Trophoblast cell (in vitro differentiated cells and primary cell): Measurements from ENCODE around the gene NUDT16L1.
A peak's percentile ranks its signal among the peaks of the same experiment; 100 is the strongest.

Experiments
- DNase-seq, 2 donors: peaks; one replicate each; pipeline ENCODE4 v3.0.0-alpha.2; 2016
- H2AFZ ChIP-seq: 2 replicates; pipeline ENCODE4 v1.6.1; 2013; ENCODE audit warnings: low read length, moderate library complexity, mild to moderate bottlenecking; ENCODE audit not compliant: insufficient read depth, poor library complexity
- H2AK5ac ChIP-seq: 2 replicates; pipeline ENCODE4 v1.6.1; 2013; ENCODE audit warnings: mild to moderate bottlenecking, low read length
- H2BK120ac ChIP-seq: 2 replicates; pipeline ENCODE4 v1.6.1; 2013; ENCODE audit warnings: low read length, mild to moderate bottlenecking, moderate library complexity; ENCODE audit not compliant: insufficient read depth, poor library complexity
- H2BK12ac ChIP-seq: 2 replicates; pipeline ENCODE4 v1.6.1; 2013; ENCODE audit warnings: mild to moderate bottlenecking, low read length, moderate library complexity
- H2BK5ac ChIP-seq: 2 replicates; pipeline ENCODE4 v1.6.1; 2013; ENCODE audit warnings: low read length, low read depth, moderate library complexity, mild to moderate bottlenecking; ENCODE audit not compliant: poor library complexity
- H3K14ac ChIP-seq: 2 replicates; pipeline ENCODE4 v1.6.1; 2013; ENCODE audit warnings: mild to moderate bottlenecking, low read length
- H3K18ac ChIP-seq: 2 replicates; pipeline ENCODE4 v1.6.1; 2013; ENCODE audit warnings: mild to moderate bottlenecking, low read length
- H3K23ac ChIP-seq: 2 replicates; pipeline ENCODE4 v1.6.1; 2013; ENCODE audit warnings: low read length
- H3K27ac ChIP-seq: 2 replicates; pipeline ENCODE4 v1.5.1; 2013; ENCODE audit warnings: low read depth, mild to moderate bottlenecking, inconsistent platforms, low read length, moderate library complexity
- H3K27me3 ChIP-seq: 2 replicates; pipeline ENCODE4 v1.6.1; 2013; ENCODE audit warnings: inconsistent platforms, mild to moderate bottlenecking, low read length, moderate library complexity; ENCODE audit not compliant: insufficient read depth
- H3K36me3 ChIP-seq, 2 experiments: 1 replicate in 1 of 2; 2 replicates in 1 of 2; pipeline ENCODE4 v1.6.1; 2013; ENCODE audit warnings: low read length in 2 of 2, mild to moderate bottlenecking in 2 of 2, moderate library complexity in 1 of 2; ENCODE audit not compliant: insufficient read depth in 2 of 2, control insufficient read depth in 1 of 2
- H3K4ac ChIP-seq: 2 replicates; pipeline ENCODE4 v1.6.1; 2013; ENCODE audit warnings: low read depth, mild to moderate bottlenecking, low read length, moderate library complexity
- H3K4me1 ChIP-seq, 2 experiments: 1 replicate in 1 of 2; 2 replicates in 1 of 2; pipeline ENCODE4 v1.6.1; 2013; ENCODE audit warnings: low read length in 2 of 2, mild to moderate bottlenecking in 2 of 2, moderate library complexity in 1 of 2; ENCODE audit not compliant: insufficient read depth in 2 of 2, control insufficient read depth in 1 of 2
- H3K4me2 ChIP-seq: 2 replicates; pipeline ENCODE4 v1.6.1; 2013; ENCODE audit warnings: inconsistent platforms, mild to moderate bottlenecking, low read length, moderate library complexity
- H3K4me3 ChIP-seq: 2 replicates; pipeline ENCODE4 v1.5.1; 2013; ENCODE audit warnings: mild to moderate bottlenecking, low read depth, low read length, inconsistent platforms
- H3K79me1 ChIP-seq: one replicate; pipeline ENCODE4 v1.6.1; 2013; ENCODE audit warnings: low read length
- H3K79me2 ChIP-seq: 2 replicates; pipeline ENCODE4 v1.6.1; 2013; ENCODE audit warnings: low read length, mild to moderate bottlenecking; ENCODE audit not compliant: control insufficient read depth, insufficient read depth, poor library complexity
- H3K9ac ChIP-seq: 2 replicates; pipeline ENCODE4 v1.6.1; 2013; ENCODE audit warnings: mild to moderate bottlenecking, low read length
- H3K9me3 ChIP-seq: 2 replicates; pipeline ENCODE4 v1.6.1; 2013; ENCODE audit warnings: low read depth, mild to moderate bottlenecking, control low read depth, inconsistent platforms, low read length; ENCODE audit not compliant: insufficient read depth
- H4K12ac ChIP-seq: 2 replicates; pipeline ENCODE4 v1.6.1; 2013; ENCODE audit warnings: low read depth, mild to moderate bottlenecking, low read length, moderate library complexity
- H4K8ac ChIP-seq: 2 replicates; pipeline ENCODE4 v1.6.1; 2013; ENCODE audit warnings: low read depth, mild to moderate bottlenecking, low read length, moderate library complexity
- H4K91ac ChIP-seq: one replicate; pipeline ENCODE4 v1.6.1; 2013; ENCODE audit warnings: low read depth, mild to moderate bottlenecking, low read length, moderate library complexity
- whole genome bisulfite sequencing: extraction: QIAGEN DNeasy Blood & Tissue Kit; methylation state at CpG from one replicate; pipeline ENCODE4 v1.1.7; 2013; ENCODE audit warnings: missing lambda C conversion rate; ENCODE audit not compliant: insufficient read length, insufficient coverage; ENCODE audit errors: extremely low coverage; 5-methylcytosine and 5-hydroxymethylcytosine counted together

The NUDT16L1 gene

GRCh38 chr16:4684058-4684715 is 9.2 kb upstream of the NUDT16L1 start:
- Histone ChIP-seq H3K4me2 (no peak overlapping the region), H3K18ac (no peak overlapping the region), H3K9me3 (no peaks in the 10 kb centered on the region), H3K27me3 (no peaks in the 10 kb centered on the region), H3K23ac (no peak overlapping the region), H3K4me1 (peaks cover 10 to 12% of the 10 kb centered on the region in 2 experiments), H2AK5ac (no peak overlapping the region), H2AFZ (no peak overlapping the region), H3K79me2 (peaks cover 2% of the 10 kb centered on the region), H2BK120ac (no peak overlapping the region), H3K4ac (no peak overlapping the region), H3K79me1 (peaks cover 3% of the 10 kb centered on the region), H4K8ac (no peak overlapping the region), H4K91ac (no peak overlapping the region), H3K27ac (no peak overlapping the region), H3K4me3 (no peak overlapping the region), H3K36me3 (peaks cover 80 to 88% of the 10 kb centered on the region in 2 experiments), H3K14ac (no peak overlapping the region), H3K9ac (no peak overlapping the region), H4K12ac (no peak overlapping the region), H2BK5ac (no peak overlapping the region), H2BK12ac (no peak overlapping the region)
- no CpG with 5 or more reads among the region's 23 CpGs for WGBS
- no peak for DNase-seq

- Histone ChIP-seq H3K14ac (no peak overlapping the region), H2BK12ac (no peak overlapping the region), H4K12ac (no peak overlapping the region), H3K9me3 (no peaks in the 10 kb centered on the region), H3K23ac (no peak overlapping the region), H3K36me3 (peaks cover 84 to 89% of the 10 kb centered on the region in 2 experiments), H3K9ac (no peak overlapping the region), H2AK5ac (no peak overlapping the region), H2BK120ac (no peak overlapping the region), H3K4me1 (peaks cover 5 to 7% of the 10 kb centered on the region in 2 experiments), H2AFZ (no peak overlapping the region), H3K27me3 (no peaks in the 10 kb centered on the region), H4K91ac (no peak overlapping the region), H2BK5ac (no peak overlapping the region), H3K27ac (no peak overlapping the region), H3K79me2 (no peaks in the 10 kb centered on the region), H3K18ac (no peak overlapping the region), H3K4me3 (no peak overlapping the region), H3K79me1 (peaks cover 3% of the 10 kb centered on the region), H4K8ac (no peak overlapping the region), H3K4me2 (no peak overlapping the region), H3K4ac (no peak overlapping the region)
- DNase-seq = peak; percentile 41 to 75
- no CpG with 5 or more reads among the region's 13 CpGs for WGBS
These were observed 8.6 kb upstream of the NUDT16L1 start for GRCh38 chr16:4684763-4685162.

GRCh38 chr16:4685292-4685691 is 8.1 kb upstream of the NUDT16L1 start:
- peaks cover 85 to 87% of the 10 kb centered on the region in 2 experiments for H3K36me3 ChIP-seq
- no peak overlapping the region for H2AK5ac ChIP-seq
- H2AFZ ChIP-seq = no peak overlapping the region
- no peak overlapping the region for H3K4ac ChIP-seq
- no peak overlapping the region for H3K18ac ChIP-seq
- no peak overlapping the region for H3K9ac ChIP-seq
- H2BK5ac ChIP-seq = no peak overlapping the region
- no peak overlapping the region for H3K4me2 ChIP-seq
- H3K27ac ChIP-seq = no peak overlapping the region
- no peaks in the 10 kb centered on the region for H3K27me3 ChIP-seq
- H2BK120ac ChIP-seq = no peak overlapping the region
- H4K12ac ChIP-seq = no peak overlapping the region
- no peak overlapping the region for H2BK12ac ChIP-seq
- no peak overlapping the region for H4K8ac ChIP-seq
- no peak for DNase-seq
- H3K9me3 ChIP-seq = peaks cover under 1% of the 10 kb centered on the region
- H4K91ac ChIP-seq = no peak overlapping the region
- WGBS = no CpG with 5 or more reads among the region's 13 CpGs
- H3K4me1 ChIP-seq = peaks cover 2 to 3% of the 10 kb centered on the region in 2 experiments
- H3K79me1 ChIP-seq = peaks cover 2% of the 10 kb centered on the region
- no peaks in the 10 kb centered on the region for H3K79me2 ChIP-seq
- no peak overlapping the region for H3K23ac ChIP-seq
- H3K14ac ChIP-seq = no peak overlapping the region
- no peak overlapping the region for H3K4me3 ChIP-seq

GRCh38 chr16:4685776-4686496 is 7.4 kb upstream of the NUDT16L1 start:
- Histone ChIP-seq H3K27me3 (no peaks in the 10 kb centered on the region), H2BK5ac (no peak overlapping the region), H3K36me3 (peaks cover 86 to 88% of the 10 kb centered on the region in 2 experiments), H2BK120ac (no peak overlapping the region), H3K9me3 (peaks cover 3% of the 10 kb centered on the region), H3K79me2 (no peaks in the 10 kb centered on the region), H3K4me2 (no peak overlapping the region), H2AFZ (no peak overlapping the region), H4K12ac (no peak overlapping the region), H3K79me1 (no peaks in the 10 kb centered on the region), H3K4ac (no peak overlapping the region), H3K4me1 (peaks cover 0 to 2% of the 10 kb centered on the region in 2 experiments), H4K8ac (no peak overlapping the region), H3K23ac (no peak overlapping the region), H3K18ac (no peak overlapping the region), H3K9ac (no peak overlapping the region), H4K91ac (no peak overlapping the region), H2AK5ac (no peak overlapping the region), H3K14ac (no peak overlapping the region), H3K4me3 (no peak overlapping the region), H3K27ac (no peak overlapping the region), H2BK12ac (no peak overlapping the region)
- no CpG with 5 or more reads among the region's 38 CpGs for WGBS
- no peak for DNase-seq
